ENCODE measurements around the gene INAFM2.

GRCh38 chr15:40329804-40330203 lies 6.3 kb downstream of the INAFM2 start:
- no peak for TF ChIP-seq CTCF (conservative IDR thresholded peaks at IDR 0.05 in 1 of 2, IDR thresholded peaks at IDR 0.05 in 1 of 2; ENCODE audit: extremely low read depth in 1 of 2, insufficient read depth in 1 of 2, low read depth in 1 of 2, low read length in 2 of 2)
- TF ChIP-seq EZH2 (IDR thresholded peaks at IDR 0.05; ENCODE audit: borderline replicate concordance, low read length): no peak

All from mammary epithelial cell (primary cell).